K562 (cell line): ENCODE data around the gene NRTN. TPM values are rescaled to one million over a fixed set of nuclear protein-coding genes. Genes with fewer than 3 reads are reported as not detected.
A peak's percentile ranks its signal among the peaks of the same experiment; 100 is the strongest.

Source experiments
- BACH1 ChIP-seq: fragments of 200-800 bp; sonication (Bioruptor generic); IDR thresholded peaks from 2 replicates; pipeline ENCODE4 v1.6.1; 2016; ENCODE audit warnings: missing genetic modification characterization, missing compliant biosample characterization
- BCL6 ChIP-seq: fragments of 250-450 bp; sonication (Bioruptor Pico); IDR thresholded peaks from 2 replicates; pipeline ENCODE4 v1.4.0; 2020
- C11orf30 ChIP-seq: fragments of 450-650 bp; IDR thresholded peaks from 2 replicates; pipeline ENCODE4 v1.6.1; 2016; ENCODE audit warnings: low read depth, mild to moderate bottlenecking
- CGGBP1 ChIP-seq: fragments of 250-450 bp; sonication (Bioruptor Pico); IDR thresholded peaks from 2 replicates; pipeline ENCODE4 v1.9.0; 2021; ENCODE audit warnings: mild to moderate bottlenecking
- DLX4 ChIP-seq: fragments of 250-450 bp; sonication (Bioruptor Pico); IDR thresholded peaks from 2 replicates; pipeline ENCODE4 v1.6.1; 2021; ENCODE audit warnings: mild to moderate bottlenecking
- HEY1 ChIP-seq: fragments of 250-450 bp; sonication (Bioruptor Pico); IDR thresholded peaks from 2 replicates; pipeline ENCODE4 v1.5.0; 2020; ENCODE audit warnings: mild to moderate bottlenecking, moderate library complexity, borderline replicate concordance
- HNRNPUL1 ChIP-seq: fragments of 200-400 bp; formaldehyde crosslinking; IDR thresholded peaks from 2 replicates; pipeline ENCODE4 v1.6.1; 2017; ENCODE audit warnings: low read length
- MTA3 ChIP-seq: fragments of 450-650 bp; formaldehyde crosslinking; IDR thresholded peaks from 2 replicates; pipeline ENCODE4 v1.6.1; 2017; ENCODE audit warnings: mild to moderate bottlenecking, borderline replicate concordance
- NELFE ChIP-seq: IDR thresholded peaks from 2 replicates; pipeline ENCODE4 v1.6.1; 2011; ENCODE audit warnings: mild to moderate bottlenecking; ENCODE audit not compliant: insufficient read depth, insufficient read length
- PCBP1 ChIP-seq: fragments of 200-400 bp; formaldehyde crosslinking; IDR thresholded peaks from 2 replicates; pipeline ENCODE4 v1.6.1; 2018; ENCODE audit warnings: mild to moderate bottlenecking, low read depth, low read length; ENCODE audit not compliant: poor library complexity, severe bottlenecking
- PRDM10 ChIP-seq: fragments of 450-650 bp; IDR thresholded peaks from 2 replicates; pipeline ENCODE4 v1.6.1; 2018; ENCODE audit not compliant: partially characterized antibody
- RCOR1 ChIP-seq, 2 experiments: IDR thresholded peaks; 2 replicates each; pipeline ENCODE4 v1.6.1; 2012; ENCODE audit warnings: low read depth in 2 of 2, low read length in 2 of 2, borderline replicate concordance in 1 of 2, improper control_type of control experiment in 1 of 2
- RFX5 ChIP-seq: IDR thresholded peaks from 2 replicates; pipeline ENCODE4 v1.6.1; 2011; ENCODE audit warnings: low read depth, mild to moderate bottlenecking, improper control_type of control experiment, low read length
- RNF2 ChIP-seq: sonication (generic); IDR thresholded peaks from 2 replicates; pipeline ENCODE4 v1.6.1; 2016
- SMAD2 ChIP-seq: fragments of 150-350 bp; IDR thresholded peaks from 2 replicates; pipeline ENCODE4 v1.6.1; 2014; ENCODE audit warnings: low read depth, mild to moderate bottlenecking, low read length
- ZC3H8 ChIP-seq: fragments of 450-650 bp; IDR thresholded peaks from 2 replicates; pipeline ENCODE4 v1.6.1; 2017
- ZNF253 ChIP-seq: fragments of 250-450 bp; sonication (Bioruptor Pico); conservative IDR thresholded peaks from 2 replicates; pipeline ENCODE4 v1.6.1; 2021; ENCODE audit warnings: mild to moderate bottlenecking
- ZNF561 ChIP-seq: fragments of 450-650 bp; formaldehyde crosslinking; conservative IDR thresholded peaks from 2 replicates; pipeline ENCODE4 v1.4.0; 2020; ENCODE audit warnings: mild to moderate bottlenecking, moderate library complexity
- polyA plus RNA-seq, 8 experiments: library from polyadenylated mRNA; depleted of rRNA in 4 of 8; stranded (reverse) in 5 of 8; unstranded in 3 of 8; fragments of >200 nt; fragmentation: Nextera tagmentation in 2 of 8; fragmentation: Illumina TruSeq in 1 of 8; extraction: Ambion mirVana in 2 of 8; extraction: Trizol in 1 of 8; gene quantifications; 2 replicates each; pipeline versions ENCODE4 v1.2.1 to v1.2.3, GENCODE V29; 2011 to 2014; ENCODE audit warnings: inconsistent platforms in 1 of 8, missing spikeins in 1 of 8
- total RNA-seq, 7 experiments: library from RNA; depleted of rRNA in 6 of 7; stranded (reverse); fragments of >200 nt in 6 of 7; fragmentation: Illumina TruSeq in 2 of 7; extraction: Trizol in 2 of 7; gene quantifications; 2 replicates each; pipeline versions ENCODE4 v1.2.1 to v1.2.3, GENCODE V29; 2011 to 2021; ENCODE audit warnings: low replicate concordance in 1 of 7
- TF ChIP-seq, protein P1 (sequence below): IDR thresholded peaks from 2 replicates; pipeline ENCODE4 v1.6.1; 2011; ENCODE audit not compliant: insufficient read length; ENCODE audit errors: extremely low read depth
- TF ChIP-seq, protein P2 (sequence below): IDR thresholded peaks from 2 replicates; pipeline ENCODE4 v1.6.1; 2012; ENCODE audit warnings: low read depth, low read length, improper control_type of control experiment, borderline replicate concordance

NRTN gene
- total and polyA plus RNA-seq, 9 of the 15 experiments (the other 6 are each of a cell fraction or from before 2014, with no cell fraction given): 0.62 to 8.1 (median 1.6) TPM; not detected in 2

DNA sequence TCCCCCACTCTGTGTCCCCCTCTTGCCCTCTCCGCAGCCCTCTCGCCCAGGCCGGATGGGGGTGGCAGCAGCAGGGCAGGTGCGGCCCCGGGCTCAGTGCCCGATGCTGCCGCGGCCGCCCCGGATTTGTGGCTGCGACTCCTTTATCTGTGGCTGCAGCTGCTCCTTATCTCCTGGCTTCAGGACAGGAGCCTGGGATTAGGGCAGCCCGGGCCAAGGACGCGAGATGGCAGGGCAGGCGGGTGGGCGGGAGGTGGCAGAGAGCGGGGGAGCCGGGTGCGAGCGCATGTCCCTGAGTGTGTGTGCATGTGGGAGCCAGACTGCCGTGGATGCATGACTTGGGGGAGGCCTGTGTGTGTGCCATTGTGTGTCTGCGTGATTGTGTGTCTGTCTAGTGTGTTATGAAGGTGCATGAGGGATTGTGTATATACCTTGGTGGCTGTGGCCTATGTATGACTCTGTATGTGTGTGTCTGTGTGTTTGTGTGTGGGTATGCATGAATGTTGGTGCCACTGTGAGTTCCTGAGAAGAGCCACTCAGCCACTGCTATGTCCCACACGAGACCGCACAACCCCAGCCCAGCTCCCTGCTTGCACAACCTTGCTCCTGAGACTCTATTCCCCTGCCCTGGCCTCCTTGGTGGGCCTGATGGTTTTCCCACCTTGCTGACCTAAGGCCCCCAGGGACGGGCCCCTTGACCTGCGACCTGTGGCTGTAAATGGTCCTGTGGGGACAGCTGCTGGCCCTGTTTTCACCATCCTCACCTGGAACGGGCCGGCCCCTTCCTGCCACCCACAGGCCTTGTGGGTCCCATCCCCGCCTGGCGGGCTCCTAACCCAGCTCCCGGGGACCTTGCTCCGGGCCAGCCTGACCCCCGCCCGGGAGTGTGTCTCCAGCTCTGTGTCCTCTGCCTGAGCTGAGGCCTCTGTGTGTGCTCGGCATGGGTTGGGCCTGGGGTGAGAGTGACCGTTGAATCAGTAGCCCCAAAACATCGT lies 5.3 kb upstream of the NRTN start (continued):
- TF ChIP-seq RFX5 (no peak), PRDM10 (no peak), ZC3H8 (no peak), NELFE (no peak), HNRNPUL1 (no peak), ZNF561 (CRISPR knock-in tag) (no peak), DLX4 (CRISPR knock-in tag) (no peak), CGGBP1 (CRISPR knock-in tag) (no peak), ZNF253 (CRISPR knock-in tag) (no peak), MTA3 (peak; percentile 95), C11orf30 (no peak), PCBP1 (peak; percentile 83), SMAD2 (no peak), BCL6 (no peak), BACH1 (tag) (peak; percentile 53; the same call in 1 of the 2 replicates), RCOR1 (IDR thresholded peaks at IDR 0.05; ENCODE audit: borderline replicate concordance in 1 of 2, low read depth in 2 of 2, low read length in 2 of 2) (peak; percentile 93 to 99), HEY1 (CRISPR knock-in tag) (peak; percentile 89; the same call in 1 of the 2 replicates), RNF2 (peak; percentile 92)
- TF ChIP-seq, protein P1, sequence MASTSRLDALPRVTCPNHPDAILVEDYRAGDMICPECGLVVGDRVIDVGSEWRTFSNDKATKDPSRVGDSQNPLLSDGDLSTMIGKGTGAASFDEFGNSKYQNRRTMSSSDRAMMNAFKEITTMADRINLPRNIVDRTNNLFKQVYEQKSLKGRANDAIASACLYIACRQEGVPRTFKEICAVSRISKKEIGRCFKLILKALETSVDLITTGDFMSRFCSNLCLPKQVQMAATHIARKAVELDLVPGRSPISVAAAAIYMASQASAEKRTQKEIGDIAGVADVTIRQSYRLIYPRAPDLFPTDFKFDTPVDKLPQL: no peak
- TF ChIP-seq, protein P2, sequence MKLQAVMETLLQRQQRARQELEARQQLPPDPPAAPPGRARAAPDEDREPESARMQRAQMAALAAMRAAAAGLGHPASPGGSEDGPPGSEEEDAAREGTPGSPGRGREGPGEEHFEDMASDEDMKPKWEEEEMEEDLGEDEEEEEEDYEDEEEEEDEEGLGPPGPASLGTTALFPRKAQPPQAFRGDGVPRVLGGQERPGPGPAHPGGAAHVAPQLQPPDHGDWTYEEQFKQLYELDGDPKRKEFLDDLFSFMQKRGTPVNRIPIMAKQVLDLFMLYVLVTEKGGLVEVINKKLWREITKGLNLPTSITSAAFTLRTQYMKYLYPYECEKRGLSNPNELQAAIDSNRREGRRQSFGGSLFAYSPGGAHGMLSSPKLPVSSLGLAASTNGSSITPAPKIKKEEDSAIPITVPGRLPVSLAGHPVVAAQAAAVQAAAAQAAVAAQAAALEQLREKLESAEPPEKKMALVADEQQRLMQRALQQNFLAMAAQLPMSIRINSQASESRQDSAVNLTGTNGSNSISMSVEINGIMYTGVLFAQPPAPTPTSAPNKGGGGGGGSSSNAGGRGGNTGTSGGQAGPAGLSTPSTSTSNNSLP: no peak
